Ovary (tissue), 3 donors: ENCODE measurements around the gene CHMP4A.

Experiments
- POLR2A ChIP-seq: fragments of 450-650 bp; IDR thresholded peaks from one replicate; pipeline ENCODE4 v1.6.1; 2017; ENCODE audit warnings: antibody characterized with exemption, mild to moderate bottlenecking, moderate library complexity
- TF ChIP-seq, protein P1 (sequence below), 3 donors: fragments of 450-650 bp in 2 of 3; fragments of 200-600 bp in 1 of 3; IDR thresholded peaks; one replicate each; pipeline versions ENCODE4 v1.5.1 to v1.8.0; 2016 to 2022; ENCODE audit warnings: antibody characterized with exemption in 3 of 3, mild to moderate bottlenecking in 1 of 3
- donor health status: DM: no; HTN: no; CAD: no.

DNA sequence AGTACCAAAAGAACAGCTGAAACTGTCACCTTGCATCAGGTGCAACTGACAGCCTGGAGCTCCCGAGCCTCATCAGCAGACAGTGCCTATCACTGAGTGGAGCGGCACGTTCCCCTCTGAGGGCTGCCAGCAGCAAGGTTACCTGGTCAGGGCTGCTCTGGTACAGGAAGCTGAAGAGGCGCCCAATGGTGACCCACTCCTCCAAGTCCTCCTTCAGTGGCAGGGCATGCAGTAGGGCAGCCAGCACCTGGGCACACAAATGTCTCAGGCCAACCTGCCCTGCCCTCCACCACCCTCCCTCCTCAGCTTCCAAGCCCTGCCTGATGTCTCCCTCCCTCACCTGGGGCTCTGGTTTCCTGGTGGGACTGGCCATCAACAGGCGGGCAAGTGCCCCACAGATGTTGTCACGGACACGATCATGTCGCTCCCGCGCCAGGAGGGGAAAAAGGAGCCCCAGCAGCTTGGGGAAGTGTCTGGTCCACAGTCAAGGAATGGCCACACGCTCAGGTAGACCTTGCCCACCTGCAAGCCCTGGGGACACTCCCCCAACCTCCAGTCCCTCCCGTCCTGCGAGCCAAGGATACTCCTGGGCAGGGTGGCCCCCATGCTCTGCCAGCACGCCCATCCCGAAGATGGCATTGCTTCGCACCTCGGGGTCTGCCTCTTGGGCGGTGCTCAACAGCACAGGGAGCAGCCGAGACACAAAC, 31.8 kb downstream of the CHMP4A start:
- TF ChIP-seq, protein P1, sequence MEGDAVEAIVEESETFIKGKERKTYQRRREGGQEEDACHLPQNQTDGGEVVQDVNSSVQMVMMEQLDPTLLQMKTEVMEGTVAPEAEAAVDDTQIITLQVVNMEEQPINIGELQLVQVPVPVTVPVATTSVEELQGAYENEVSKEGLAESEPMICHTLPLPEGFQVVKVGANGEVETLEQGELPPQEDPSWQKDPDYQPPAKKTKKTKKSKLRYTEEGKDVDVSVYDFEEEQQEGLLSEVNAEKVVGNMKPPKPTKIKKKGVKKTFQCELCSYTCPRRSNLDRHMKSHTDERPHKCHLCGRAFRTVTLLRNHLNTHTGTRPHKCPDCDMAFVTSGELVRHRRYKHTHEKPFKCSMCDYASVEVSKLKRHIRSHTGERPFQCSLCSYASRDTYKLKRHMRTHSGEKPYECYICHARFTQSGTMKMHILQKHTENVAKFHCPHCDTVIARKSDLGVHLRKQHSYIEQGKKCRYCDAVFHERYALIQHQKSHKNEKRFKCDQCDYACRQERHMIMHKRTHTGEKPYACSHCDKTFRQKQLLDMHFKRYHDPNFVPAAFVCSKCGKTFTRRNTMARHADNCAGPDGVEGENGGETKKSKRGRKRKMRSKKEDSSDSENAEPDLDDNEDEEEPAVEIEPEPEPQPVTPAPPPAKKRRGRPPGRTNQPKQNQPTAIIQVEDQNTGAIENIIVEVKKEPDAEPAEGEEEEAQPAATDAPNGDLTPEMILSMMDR (IDR thresholded peaks at IDR 0.05), result no peak
- no peak for TF ChIP-seq POLR2A
